Measurements from ENCODE around the gene CD44. TPM values are rescaled to one million over a fixed set of nuclear protein-coding genes. Genes with fewer than 3 reads are reported as not detected.

CD44 gene
- total RNA-seq, 4 donors from 2014 or later: 211 to 319 (median 266) TPM

- ATAC-seq: no peak
- Histone ChIP-seq H3K27ac (peak overlapping the region; percentile 5 to 70 (median 36)), H3K4me3 (no peak overlapping the region), H3K27me3 (no peaks in the 10 kb centered on the region), H3K4me1 (peaks cover 0 to 22% (median 6%) of the 10 kb centered on the region in 3 donors), H3K9me3 (no peaks in the 10 kb centered on the region), H3K36me3 (peaks cover 2 to 41% of the 10 kb centered on the region in 2 donors)
- TF ChIP-seq POLR2A (IDR thresholded peaks at IDR 0.05) (no peak), EP300 (IDR thresholded peaks at IDR 0.05) (no peak), POLR2AphosphoS5 (IDR thresholded peaks at IDR 0.05) (no peak), CTCF (IDR thresholded peaks at IDR 0.05) (no peak)
- WGBS, 2 donors (ENCODE audit: low coverage in 1 of 2): 68 to 73% methylated on average over 4 to 5 of the region's 5 CpGs
Observed at GRCh38 chr11:35231076-35231860, 92.3 kb downstream of the CD44 start.

DNA sequence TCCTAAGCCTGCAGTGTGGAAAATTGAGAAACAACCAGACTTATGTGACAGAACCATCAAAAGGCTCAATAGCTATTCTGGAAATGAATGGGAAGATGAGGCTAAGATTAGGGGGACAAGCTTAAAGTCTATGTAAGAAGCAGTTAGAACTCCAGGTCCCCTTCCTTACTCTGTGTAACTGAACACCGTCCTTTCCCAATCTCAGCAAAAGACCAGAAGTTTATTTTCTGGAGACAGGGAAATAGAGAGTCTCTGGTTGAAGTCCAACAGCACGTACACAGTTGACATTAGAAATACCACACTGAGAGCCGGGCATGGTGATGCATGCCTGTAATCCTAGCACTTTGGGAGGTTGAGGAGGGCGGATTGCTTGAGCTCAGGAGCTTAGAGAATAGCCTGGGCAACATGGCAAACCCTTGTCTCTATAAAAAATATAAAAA lies 93.9 kb downstream of the CD44 start:
- Histone ChIP-seq H3K4me3 (no peak overlapping the region), H3K4me1 (peaks cover 0 to 32% (median 6%) of the 10 kb centered on the region in 3 donors), H3K9me3 (no peaks in the 10 kb centered on the region), H3K27me3 (no peaks in the 10 kb centered on the region), H3K27ac (peak overlapping the region; percentile 64 to 88 (median 68)), H3K36me3 (peaks cover 2 to 31% of the 10 kb centered on the region in 2 donors)
- TF ChIP-seq POLR2AphosphoS5 (IDR thresholded peaks at IDR 0.05) (peak; percentile 81), EP300 (IDR thresholded peaks at IDR 0.05) (no peak)
- ATAC-seq: peak; percentile 71
- WGBS, 2 donors (ENCODE audit: low coverage in 1 of 2): 17 to 46% methylated on average over 1 to 3 of the region's 4 CpGs

GRCh38 chr11:35233518-35233917 lies 94.5 kb downstream of the CD44 start:
- no peak for ATAC-seq
- peak overlapping the region in 3 of 4 donors; percentile 66 to 88 (median 70) for H3K27ac ChIP-seq
- H3K36me3 ChIP-seq: peaks cover 2 to 28% of the 10 kb centered on the region in 2 donors
- H3K4me1 ChIP-seq: peaks cover 0 to 38% (median 6%) of the 10 kb centered on the region in 3 donors
- H3K9me3 ChIP-seq: no peaks in the 10 kb centered on the region
- no peak for TF ChIP-seq EP300 (IDR thresholded peaks at IDR 0.05)
- TF ChIP-seq POLR2AphosphoS5 (IDR thresholded peaks at IDR 0.05): no peak
- TF ChIP-seq CTCF (IDR thresholded peaks at IDR 0.05): no peak
- no peak for TF ChIP-seq POLR2A (IDR thresholded peaks at IDR 0.05)
- H3K27me3 ChIP-seq: no peaks in the 10 kb centered on the region
- H3K4me3 ChIP-seq: no peak overlapping the region
- 64 to 67% methylated on average over 1 of the region's 1 CpG for WGBS, 2 donors (ENCODE audit: low coverage in 1 of 2)

GRCh38 chr11:35234460-35235156 lies 95.6 kb downstream of the CD44 start:
- Histone ChIP-seq H3K36me3 (peaks cover 2 to 17% of the 10 kb centered on the region in 2 donors), H3K9me3 (no peaks in the 10 kb centered on the region), H3K27ac (no peak overlapping the region), H3K4me3 (no peak overlapping the region), H3K4me1 (peaks cover 0 to 49% (median 6%) of the 10 kb centered on the region in 3 donors), H3K27me3 (no peaks in the 10 kb centered on the region)
- WGBS, 2 donors (ENCODE audit: low coverage in 1 of 2): 81 to 89% methylated on average over 3 of the region's 3 CpGs
- TF ChIP-seq EP300 (IDR thresholded peaks at IDR 0.05) (no peak), POLR2A (IDR thresholded peaks at IDR 0.05) (no peak), CTCF (IDR thresholded peaks at IDR 0.05) (no peak), POLR2AphosphoS5 (IDR thresholded peaks at IDR 0.05) (no peak)
- ATAC-seq: no peak

DNA sequence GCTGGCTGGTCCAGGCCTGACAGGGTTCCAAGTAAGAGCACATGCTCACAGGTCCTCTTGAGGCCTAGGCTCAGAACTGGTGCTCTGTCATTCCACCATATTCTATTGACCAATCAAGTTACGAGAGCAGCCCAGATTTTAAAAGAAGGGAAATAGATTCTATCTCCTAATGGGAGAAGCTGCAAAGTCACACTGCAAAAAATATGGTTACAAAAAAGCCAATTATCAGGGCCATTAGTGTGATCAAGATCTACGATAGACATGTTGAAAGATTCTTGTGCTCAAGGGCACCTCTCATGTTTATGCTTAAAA lies 96.1 kb downstream of the CD44 start:
- no peak for ATAC-seq
- Histone ChIP-seq H3K9me3 (no peaks in the 10 kb centered on the region), H3K36me3 (peaks cover 2 to 12% of the 10 kb centered on the region in 2 donors), H3K4me1 (peaks cover 0 to 52% (median 6%) of the 10 kb centered on the region in 3 donors), H3K4me3 (no peak overlapping the region), H3K27ac (no peak overlapping the region), H3K27me3 (no peaks in the 10 kb centered on the region)
- no peak for TF ChIP-seq POLR2AphosphoS5 (IDR thresholded peaks at IDR 0.05)
- WGBS, 2 donors (ENCODE audit: low coverage in 1 of 2): 100% methylated on average over 1 of the region's 2 CpGs; no CpG with 5 or more reads in 1 of the 2 donors

All from gastroesophageal sphincter (tissue), 4 donors.